K562 (cell line): ENCODE measurements around the gene NFATC3. TPM values are rescaled to one million over a fixed set of nuclear protein-coding genes. Genes with fewer than 3 reads are reported as not detected.

Experiments
- ATAC-seq: fragments of 200-7000 bp; cut with Tn5 transposase; 3 replicates; pipeline ENCODE4 v1.9.1; 2020; ENCODE audit warnings: moderate library complexity
- BruUV-seq: library from RNA; stranded (reverse); fragments of 400-500 nt; replicated peaks from 2 replicates; lab custom pipeline; 2021; lab: Mats Ljungman, UMichigan
- CTCF ChIA-PET: fragments of 300-600 bp; formaldehyde crosslinking; extraction: SDS; loops from one replicate; lab custom pipeline; 2021; ENCODE audit warnings: low intra/inter-chr PET ratio; lab: Yijun Ruan, JAX
- POLR2A ChIA-PET: fragments of 300-600, 350-650 bp; sonication (Branson Sonifier 250); formaldehyde crosslinking; extraction: SDS; loops from one replicate; lab custom pipeline; 2021; ENCODE audit warnings: antibody characterized with exemption, inconsistent platforms; lab: Yijun Ruan, JAX
- DNase-seq, 4 experiments: peaks; one replicate each; pipeline versions ENCODE4 v3.0.0 to v3.0.0-alpha.2; 2011 to 2018; ENCODE audit warnings: low spot score in 3 of 4, mixed read lengths in 3 of 4; ENCODE audit errors: extremely low read depth in 1 of 4
- FAIRE-seq: peaks from 2 replicates; lab custom pipeline; 2011; peaks lifted over from hg19 to GRCh38; lab: Jason Lieb, UNC
- H2AFZ ChIP-seq: 2 replicates; pipeline ENCODE4 v1.6.0; 2011; ENCODE audit warnings: low read depth, low read length, control low read depth, inconsistent platforms
- H3K27ac ChIP-seq: fragments of 200-600 bp; 3 replicates; pipeline ENCODE4 v1.8.0; 2011; ENCODE audit warnings: low read depth, mild to moderate bottlenecking, control low read depth, inconsistent platforms, low read length, moderate library complexity, mixed read lengths; ENCODE audit errors: extremely low read depth
- H3K27me3 ChIP-seq, 2 experiments: fragments of 300-600 bp in 1 of 2; 2 replicates in 1 of 2; 3 replicates in 1 of 2; pipeline versions ENCODE4 v1.6.0 to v1.8.0; 2011; ENCODE audit warnings: inconsistent platforms in 2 of 2, low read length in 2 of 2, mild to moderate bottlenecking in 1 of 2, mixed read lengths in 1 of 2, moderate library complexity in 1 of 2; ENCODE audit not compliant: control insufficient read depth in 2 of 2, insufficient read depth in 2 of 2
- H3K36me3 ChIP-seq: fragments of 300-600 bp; 3 replicates; pipeline ENCODE4 v1.8.0; 2011; ENCODE audit warnings: mild to moderate bottlenecking, low read length, inconsistent platforms; ENCODE audit not compliant: control insufficient read depth, insufficient read depth
- H3K4me1 ChIP-seq, 2 experiments: fragments of 200-600 bp in 1 of 2; replicated peaks in 1 of 2; 2 replicates in 1 of 2; 3 replicates in 1 of 2; pipeline versions ENCODE4 v1.5.1 to v1.8.0; 2011; ENCODE audit warnings: inconsistent platforms in 2 of 2, low read length in 2 of 2, mild to moderate bottlenecking in 1 of 2, mixed read lengths in 1 of 2, moderate library complexity in 1 of 2; ENCODE audit not compliant: control insufficient read depth in 2 of 2, insufficient read depth in 2 of 2
- H3K4me2 ChIP-seq: 2 replicates; pipeline ENCODE4 v1.6.1; 2011; ENCODE audit warnings: low read length, control low read depth, inconsistent platforms, mixed read lengths; ENCODE audit not compliant: insufficient read depth
- H3K4me3 ChIP-seq: fragments of 200-600 bp; sonication (generic), shearing (Covaris generic); 2 replicates; pipeline ENCODE4 v1.5.1; 2016; ENCODE audit warnings: control low read depth, inconsistent platforms
- H3K79me2 ChIP-seq: fragments of 200-600 bp; 3 replicates; pipeline ENCODE4 v1.8.0; 2011; ENCODE audit warnings: low read length, inconsistent platforms; ENCODE audit not compliant: control insufficient read depth, insufficient read depth
- H3K9ac ChIP-seq, 2 experiments: 2 replicates each; pipeline versions ENCODE4 v1.6.0 to v1.6.1; 2011; ENCODE audit warnings: low read depth in 2 of 2, low read length in 2 of 2, control low read depth in 1 of 2, inconsistent platforms in 1 of 2, mild to moderate bottlenecking in 1 of 2, mixed read lengths in 1 of 2; ENCODE audit not compliant: insufficient read depth in 1 of 2
- H3K9me1 ChIP-seq: one replicate; pipeline ENCODE4 v1.6.0; 2011; ENCODE audit warnings: inconsistent platforms, mild to moderate bottlenecking, low read length, moderate library complexity; ENCODE audit not compliant: control insufficient read depth, insufficient read depth
- H3K9me3 ChIP-seq: replicated peaks from 2 replicates; pipeline ENCODE4 v1.5.1; 2011; ENCODE audit warnings: low read depth, low read length, inconsistent platforms; ENCODE audit not compliant: control insufficient read depth, insufficient read depth
- H4K20me1 ChIP-seq: replicated peaks from 2 replicates; pipeline ENCODE4 v1.6.1; 2011; ENCODE audit warnings: low read length, inconsistent platforms, mixed read lengths; ENCODE audit not compliant: control insufficient read depth, insufficient read depth
- CEBPG ChIP-seq, 3 experiments: fragments of 200-800 bp in 1 of 3; sonication (Bioruptor generic) in 1 of 3; sonication (generic) in 1 of 3; formaldehyde crosslinking in 1 of 3; IDR thresholded peaks in 2 of 3; conservative IDR thresholded peaks in 1 of 3; 2 replicates each; pipeline versions ENCODE4 v1.6.1 to v1.8.0; 2016 to 2022; ENCODE audit warnings: missing compliant biosample characterization in 2 of 3, missing genetic modification characterization in 2 of 3, mild to moderate bottlenecking in 1 of 3, missing genetic modification reagents in 1 of 3
- HOXB6 ChIP-seq: fragments of 250-450 bp; sonication (Bioruptor Pico); IDR thresholded peaks from 2 replicates; pipeline ENCODE4 v1.5.1; 2022; ENCODE audit warnings: mild to moderate bottlenecking, borderline replicate concordance
- MCM3 ChIP-seq: fragments of 450-650 bp; IDR thresholded peaks from 2 replicates; pipeline ENCODE4 v1.6.1; 2016
- NCOA2 ChIP-seq, 2 experiments: fragments of 450-650 bp; IDR thresholded peaks; 2 replicates each; pipeline ENCODE4 v1.6.1; 2018; ENCODE audit warnings: mild to moderate bottlenecking in 2 of 2, moderate library complexity in 1 of 2; ENCODE audit not compliant: partially characterized antibody in 2 of 2
- POLR3A ChIP-seq: IDR thresholded peaks from 2 replicates; pipeline ENCODE4 v1.6.1; 2011; ENCODE audit warnings: borderline replicate concordance, mild to moderate bottlenecking, moderate library complexity; ENCODE audit not compliant: insufficient read length, insufficient read depth; ENCODE audit errors: extremely low read depth
- RBM14 ChIP-seq: fragments of 200-400 bp; formaldehyde crosslinking; IDR thresholded peaks from 2 replicates; pipeline ENCODE4 v1.6.1; 2018; ENCODE audit warnings: low read depth, mild to moderate bottlenecking, low read length, moderate library complexity, borderline replicate concordance; ENCODE audit not compliant: insufficient read depth
- SRSF3 ChIP-seq: fragments of 200-400 bp; formaldehyde crosslinking; IDR thresholded peaks from 2 replicates; pipeline ENCODE4 v1.6.1; 2016; ENCODE audit warnings: mild to moderate bottlenecking, low read length, moderate library complexity; ENCODE audit not compliant: insufficient read depth
- TCFL5 ChIP-seq: fragments of 250-450 bp; sonication (Bioruptor Pico); conservative IDR thresholded peaks from 2 replicates; pipeline ENCODE4 v1.6.1; 2021; ENCODE audit warnings: mild to moderate bottlenecking, moderate library complexity, matching md5 sums
- ZFP36 ChIP-seq: fragments of 150-350 bp; IDR thresholded peaks from 2 replicates; pipeline ENCODE4 v1.6.1; 2018; ENCODE audit warnings: low read length, low read depth; ENCODE audit not compliant: partially characterized antibody
- WGBS: fragments of 100-300 bp; shearing (Covaris generic); methylation state at CpG from one replicate; pipeline ENCODE4 v1.1.6; 2016; ENCODE audit warnings: low coverage, mixed read lengths; ENCODE audit not compliant: insufficient coverage; ENCODE audit errors: missing lambda C conversion rate; 5-methylcytosine and 5-hydroxymethylcytosine counted together
- in situ Hi-C: fragments of 300-500 bp; cut with MboI; formaldehyde crosslinking; loops from 4 replicates; pipeline ENCODE4 v1.15.0; 2018; ENCODE audit warnings: inconsistent platforms, mixed read lengths
- intact Hi-C: fragments of 100-400 bp; cut with micrococcal nuclease; formaldehyde crosslinking; loops from 2 replicates; pipeline ENCODE4 v1.14.2; 2022
- polyA plus RNA-seq, 8 experiments: library from polyadenylated mRNA; depleted of rRNA in 4 of 8; stranded (reverse) in 5 of 8; unstranded in 3 of 8; fragments of >200 nt; fragmentation: Nextera tagmentation in 2 of 8; fragmentation: Illumina TruSeq in 1 of 8; extraction: Ambion mirVana in 2 of 8; extraction: Trizol in 1 of 8; gene quantifications; 2 replicates each; pipeline versions ENCODE4 v1.2.1 to v1.2.3, GENCODE V29; 2011 to 2014; ENCODE audit warnings: inconsistent platforms in 1 of 8, missing spikeins in 1 of 8
- total RNA-seq, 7 experiments: library from RNA; depleted of rRNA in 6 of 7; stranded (reverse); fragments of >200 nt in 6 of 7; fragmentation: Illumina TruSeq in 2 of 7; extraction: Trizol in 2 of 7; gene quantifications; 2 replicates each; pipeline versions ENCODE4 v1.2.1 to v1.2.3, GENCODE V29; 2011 to 2021; ENCODE audit warnings: low replicate concordance in 1 of 7
- TF ChIP-seq, protein P1 (sequence below): sonication (generic); formaldehyde crosslinking; IDR thresholded peaks from 2 replicates; pipeline ENCODE4 v1.4.0; 2020; ENCODE audit warnings: mild to moderate bottlenecking, missing genetic modification reagents

The NFATC3 gene
- total and polyA plus RNA-seq, 9 of the 15 experiments (the other 6 are each of a cell fraction or from before 2014, with no cell fraction given): 15.7 to 98.4 (median 59.4) TPM

DNA sequence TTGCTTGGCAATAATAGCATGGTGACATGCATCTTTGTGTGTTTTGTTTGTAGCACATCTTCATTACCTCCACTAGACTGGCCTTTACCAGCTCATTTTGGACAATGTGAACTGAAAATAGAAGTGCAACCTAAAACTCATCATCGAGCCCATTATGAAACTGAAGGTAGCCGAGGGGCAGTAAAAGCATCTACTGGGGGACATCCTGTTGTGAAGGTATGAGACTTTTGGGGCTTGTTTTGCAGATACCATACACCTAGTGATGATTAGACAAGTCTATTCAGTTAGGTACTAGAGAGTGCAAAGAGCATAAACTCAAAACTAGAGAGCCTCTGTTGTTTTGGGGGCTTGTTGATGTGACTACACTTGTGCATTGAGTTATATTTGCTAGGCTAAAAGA, 41.2 kb downstream of the NFATC3 start:
- H3K36me3 ChIP-seq: peaks cover 43% of the 10 kb centered on the region; the same call in 2 of the 3 replicates
- CTCF ChIA-PET: no interaction called here
- in situ Hi-C loops (no loop called here), intact Hi-C loops (no loop called here)
- H3K79me2 ChIP-seq: peaks cover 91% of the 10 kb centered on the region
- 0 out of 2 replicates have a peak, but pooled peaks cover 9% of the 10 kb centered on the region for H4K20me1 ChIP-seq
- peaks cover 5% of the 10 kb centered on the region for H3K9me1 ChIP-seq
- 100% methylated on average over 2 of the region's 2 CpGs for WGBS
- no peak overlapping the region for H3K9ac ChIP-seq
- TF ChIP-seq CEBPG (CRISPR knock-in tag; IDR thresholded peaks at IDR 0.05) (no peak), CEBPG (tag; conservative IDR thresholded peaks at IDR 0.05 in 1 of 2, IDR thresholded peaks at IDR 0.05 in 1 of 2) (no peak), HOXB6 (CRISPR knock-in tag) (no peak), MCM3 (no peak), RBM14 (no peak), POLR3A (no peak), NCOA2 (IDR thresholded peaks at IDR 0.05; ENCODE audit: partially characterized antibody in 2 of 2) (no peak), SRSF3 (no peak), ZFP36 (no peak), TCFL5 (CRISPR knock-in tag) (no peak)
- TF ChIP-seq, protein P1, sequence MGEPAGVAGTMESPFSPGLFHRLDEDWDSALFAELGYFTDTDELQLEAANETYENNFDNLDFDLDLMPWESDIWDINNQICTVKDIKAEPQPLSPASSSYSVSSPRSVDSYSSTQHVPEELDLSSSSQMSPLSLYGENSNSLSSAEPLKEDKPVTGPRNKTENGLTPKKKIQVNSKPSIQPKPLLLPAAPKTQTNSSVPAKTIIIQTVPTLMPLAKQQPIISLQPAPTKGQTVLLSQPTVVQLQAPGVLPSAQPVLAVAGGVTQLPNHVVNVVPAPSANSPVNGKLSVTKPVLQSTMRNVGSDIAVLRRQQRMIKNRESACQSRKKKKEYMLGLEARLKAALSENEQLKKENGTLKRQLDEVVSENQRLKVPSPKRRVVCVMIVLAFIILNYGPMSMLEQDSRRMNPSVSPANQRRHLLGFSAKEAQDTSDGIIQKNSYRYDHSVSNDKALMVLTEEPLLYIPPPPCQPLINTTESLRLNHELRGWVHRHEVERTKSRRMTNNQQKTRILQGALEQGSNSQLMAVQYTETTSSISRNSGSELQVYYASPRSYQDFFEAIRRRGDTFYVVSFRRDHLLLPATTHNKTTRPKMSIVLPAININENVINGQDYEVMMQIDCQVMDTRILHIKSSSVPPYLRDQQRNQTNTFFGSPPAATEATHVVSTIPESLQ (CRISPR knock-in tag): no peak
- no peak for ATAC-seq
- FAIRE-seq: no peak
- no peak overlapping the region for H3K27ac ChIP-seq
- no peak overlapping the region for H3K4me3 ChIP-seq
- BruUV-seq: no TSS peak
- peaks cover 0 to 3% of the 10 kb centered on the region in 2 experiments; a peak in 1 of 5 replicates for H3K4me1 ChIP-seq
- POLR2A ChIA-PET: interaction anchor here (1.1 kb wide), 2 partner anchors 9 to 14 kb away, joined by 3 to 4 read pairs; no protein-coding TSS in a partner anchor
- no peak overlapping the region for H2AFZ ChIP-seq
- DNase-seq: no peak
- H3K9me3 ChIP-seq: no peaks in the 10 kb centered on the region
- no peak overlapping the region for H3K4me2 ChIP-seq
- no peaks in the 10 kb centered on the region for H3K27me3 ChIP-seq
